DMS114 treated with DMSO at 0.1 percent for 48 hours (cell line): ENCODE measurements around the gene EXO1.
"Not testable (repeated sequence)": the region's sequence is repeated elsewhere in the genome, so short reads cannot be mapped to it uniquely, and the experiment has no call there.

Source experiments
- DNase-seq: peaks from one replicate; lab custom pipeline; 2025; ENCODE audit not compliant: unreplicated experiment; lab: John Stamatoyannopoulos, UW

The EXO1 gene

DNA sequence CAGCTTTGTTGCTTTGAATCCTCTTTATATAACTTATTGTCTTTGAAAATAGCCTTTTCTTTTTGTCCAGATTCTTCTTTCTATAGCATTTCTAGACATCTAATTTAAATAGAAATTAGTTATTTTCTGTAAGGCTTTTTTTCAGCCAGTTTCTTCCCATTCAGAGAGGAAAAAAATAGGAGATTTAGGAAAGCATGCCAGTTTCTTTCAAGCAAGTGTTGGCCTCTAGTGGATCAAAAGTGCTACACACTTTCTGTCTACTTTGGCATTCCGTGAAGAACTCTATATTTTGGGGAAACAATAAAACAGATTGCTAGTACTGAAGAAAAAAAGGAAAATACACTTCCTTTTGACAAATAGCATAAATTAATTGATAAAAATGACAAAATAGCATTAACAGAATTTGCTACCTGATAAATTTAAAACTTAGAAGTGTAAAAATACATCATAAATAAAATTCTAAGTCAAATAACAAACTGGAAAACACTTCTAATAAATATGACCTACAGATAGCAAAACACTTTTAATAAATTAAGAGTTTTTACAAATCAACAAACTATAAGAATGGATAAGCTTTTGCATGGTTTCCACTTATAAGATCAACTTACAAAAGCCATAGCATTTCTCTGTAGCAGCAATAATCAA is 13.1 kb upstream of the EXO1 start:
- DNase-seq, result peak; percentile 59

DNA sequence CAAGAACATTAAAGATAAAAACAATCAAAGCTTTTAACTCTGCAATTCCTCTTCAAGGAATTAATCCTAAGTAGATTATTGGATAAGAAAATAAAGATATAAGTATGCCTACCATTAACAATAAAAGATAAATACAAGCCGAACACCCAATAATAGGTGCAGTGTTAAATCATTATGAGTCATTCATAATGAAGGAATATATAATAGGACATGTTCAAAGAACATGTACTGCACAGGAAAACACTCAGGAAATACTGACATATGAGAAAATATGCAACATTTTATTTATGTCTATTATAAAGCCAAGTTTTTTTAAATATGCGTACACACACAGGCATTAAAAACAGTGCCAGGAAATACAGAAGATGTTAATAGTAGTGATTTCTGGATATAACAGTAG is 11.1 kb upstream of the EXO1 start:
- no peak for DNase-seq

DNA sequence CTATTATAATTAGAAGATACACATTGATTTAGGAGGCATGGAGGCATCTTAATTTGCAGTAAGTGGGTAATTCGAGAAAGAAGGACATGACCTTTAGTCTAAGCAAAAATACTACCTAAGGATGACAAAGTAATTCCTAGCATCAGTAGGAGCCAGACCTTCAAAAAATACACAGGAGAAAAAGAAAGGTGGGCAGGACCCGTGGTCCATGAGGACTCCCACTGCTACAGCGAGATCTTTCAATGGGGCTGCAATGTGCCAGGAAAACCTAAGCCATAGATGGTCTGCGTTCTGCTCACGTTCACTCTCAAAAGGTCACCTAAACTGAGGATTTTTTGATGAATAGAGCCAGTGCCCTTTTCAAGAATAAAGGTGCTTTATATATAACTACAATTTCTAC is 10.6 kb upstream of the EXO1 start:
- DNase-seq, result no peak

DNA sequence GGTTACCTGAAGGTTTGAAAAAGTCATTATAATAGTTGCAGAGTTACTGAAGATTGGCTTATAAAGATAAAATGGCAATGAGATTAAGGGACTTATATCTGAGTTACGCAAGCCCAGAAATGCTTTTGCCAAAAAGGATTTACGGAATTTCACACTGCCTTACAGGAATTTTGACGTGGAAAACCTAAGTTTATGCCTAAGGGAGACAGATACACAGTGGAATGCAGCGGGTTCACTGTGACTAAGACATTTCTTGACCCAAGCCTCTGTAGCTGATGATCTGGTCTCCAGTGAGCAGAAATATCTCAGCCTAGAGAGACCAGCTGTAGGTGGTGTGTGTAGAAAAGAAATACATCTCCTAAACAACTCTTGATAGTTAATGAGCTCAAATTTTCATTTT is 10.1 kb upstream of the EXO1 start:
- DNase-seq, result no peak

DNA sequence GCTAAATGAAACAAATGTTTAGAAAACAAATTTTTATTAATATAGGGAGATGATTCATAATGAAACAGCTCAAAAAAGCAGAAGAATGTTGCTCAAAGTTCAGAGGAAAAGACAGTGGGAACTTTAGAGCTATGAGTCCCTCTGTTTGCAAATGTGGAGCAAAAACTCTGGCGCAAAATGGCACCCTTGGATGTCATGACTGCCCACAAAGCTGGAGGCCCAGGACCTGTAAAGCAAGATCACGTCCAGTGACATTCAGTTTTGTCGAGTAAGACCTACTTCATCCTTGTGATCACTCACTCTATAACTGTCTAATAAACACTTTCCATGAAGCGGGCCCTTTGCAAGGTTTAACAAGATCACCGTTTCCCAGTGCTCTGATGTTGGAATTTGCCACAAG is 9.1 kb upstream of the EXO1 start:
- no peak for DNase-seq

DNA sequence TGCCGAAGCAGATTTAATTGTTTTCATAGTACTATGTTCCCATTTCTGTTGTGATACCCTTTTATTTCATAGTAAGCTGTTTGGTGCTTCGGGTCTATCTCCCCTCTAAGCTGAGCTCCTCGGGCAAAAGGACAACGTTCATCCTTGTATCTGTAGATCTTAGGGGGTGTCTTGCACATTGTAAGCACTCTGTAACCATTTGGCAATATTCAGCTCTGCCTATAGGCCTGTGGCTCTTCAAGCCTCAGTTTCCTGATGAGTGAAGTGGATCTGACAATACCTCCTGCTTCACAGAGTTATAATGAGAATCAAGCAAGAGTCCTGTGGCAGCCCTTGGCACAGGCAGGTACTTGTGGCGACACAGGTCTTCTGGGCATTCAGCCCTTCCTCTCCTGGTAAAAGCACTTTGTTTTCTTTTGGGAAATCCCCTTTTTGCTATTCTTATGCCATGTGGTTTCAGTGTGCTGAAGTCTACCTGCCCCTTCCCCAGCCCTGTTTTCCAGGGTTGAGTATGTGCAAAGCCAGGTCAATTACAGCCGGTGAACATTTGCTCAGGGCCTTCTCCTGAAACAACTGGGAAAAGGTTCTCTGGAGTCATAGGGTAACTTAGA is 8.5 kb upstream of the EXO1 start:
- no peak for DNase-seq

DNA sequence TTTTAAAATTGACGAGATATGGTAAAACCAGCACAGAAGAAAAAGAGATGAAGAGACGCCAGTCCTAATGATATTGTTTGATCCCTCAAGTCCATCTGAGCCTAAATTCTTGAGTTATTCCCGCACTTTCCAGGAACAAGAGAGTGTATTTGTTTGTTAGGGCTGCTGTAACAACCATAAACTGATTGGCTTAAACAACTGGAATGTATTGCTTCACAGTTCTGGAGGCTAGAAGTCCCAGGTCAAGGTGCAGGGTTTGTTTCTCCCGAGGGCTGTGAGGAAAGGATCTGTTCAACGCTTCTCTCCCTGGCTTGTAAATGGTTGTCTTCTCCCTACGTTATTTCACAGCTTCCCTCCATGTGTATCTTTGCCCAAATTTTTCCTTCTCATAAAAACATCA is 7.8 kb upstream of the EXO1 start:
- DNase-seq, result no peak

DNA sequence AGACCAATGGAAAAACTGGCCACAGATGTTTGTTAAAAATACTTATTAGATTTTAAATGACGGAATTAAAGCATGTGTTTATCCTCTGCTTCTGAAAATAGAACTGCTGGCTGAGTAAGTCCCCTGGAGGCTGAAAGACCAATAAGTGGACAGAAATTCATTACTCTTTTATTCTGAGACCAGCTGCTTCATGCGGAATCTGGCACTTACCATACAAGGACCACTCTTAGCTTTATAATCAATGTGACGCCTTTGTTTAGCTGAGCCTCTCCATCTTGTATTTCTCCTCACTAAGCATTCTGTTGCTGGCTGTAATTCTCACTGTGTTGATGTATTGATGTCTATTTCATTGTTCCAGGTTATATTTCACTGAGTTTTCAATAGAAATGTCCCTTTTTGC is 6.3 kb upstream of the EXO1 start:
- DNase-seq, result no peak

DNA sequence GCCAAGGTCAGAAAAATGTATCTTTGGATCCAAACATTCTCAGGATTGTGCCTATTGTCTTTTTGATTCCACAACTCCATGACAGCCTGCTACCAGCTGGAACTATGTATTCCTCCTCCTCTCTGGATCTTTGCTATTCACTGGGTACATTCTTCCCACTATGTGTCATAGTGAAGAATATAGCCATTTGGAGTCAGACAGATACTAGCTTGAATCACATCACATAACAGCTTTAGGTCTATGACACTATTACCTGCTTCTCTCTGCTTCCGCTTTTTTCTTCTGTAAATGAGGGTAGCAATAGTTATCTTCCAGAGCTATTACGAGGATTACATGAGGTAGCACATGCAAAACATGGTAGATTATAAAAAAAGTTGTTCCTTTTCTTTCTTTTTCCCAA is 5.4 kb upstream of the EXO1 start:
- DNase-seq, result no peak

DNA sequence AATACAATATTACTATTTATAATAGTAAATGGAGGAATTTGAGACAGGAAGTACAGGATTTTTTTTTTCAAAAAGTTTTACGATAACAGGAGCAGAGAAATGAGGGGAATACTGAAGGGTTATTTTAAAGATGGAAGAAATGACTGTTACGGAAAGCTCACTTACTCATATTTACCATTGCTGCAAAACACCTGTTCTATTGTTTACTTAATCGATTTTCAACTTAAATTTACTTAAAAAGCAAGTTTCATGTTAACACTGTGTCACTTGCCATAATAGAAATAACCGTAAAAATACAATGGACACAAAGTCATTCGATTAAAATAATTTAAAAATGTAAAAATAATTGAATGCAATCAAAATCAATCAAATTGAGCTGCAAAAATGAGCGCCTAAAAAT is 3.4 kb upstream of the EXO1 start:
- no peak for DNase-seq

DNA sequence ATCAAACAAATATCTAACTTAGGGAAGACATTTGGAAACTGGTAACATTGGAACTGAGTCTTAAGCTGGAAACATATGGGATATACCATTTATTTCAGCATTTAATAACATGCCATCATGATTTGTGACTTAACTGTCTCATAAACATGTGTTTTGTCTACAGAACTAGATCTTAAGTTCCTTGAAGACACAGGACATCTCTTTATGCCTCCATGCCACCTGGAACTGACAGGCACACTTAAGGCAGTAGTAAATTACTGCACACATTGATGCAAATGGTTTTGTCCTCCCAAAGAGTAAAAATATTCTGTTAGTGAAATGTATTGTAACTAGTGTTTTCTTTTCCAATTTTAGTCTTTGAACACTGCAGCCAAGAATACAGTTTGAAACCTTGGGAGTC is 1.6 kb upstream of the EXO1 start:
- no peak for DNase-seq

DNA sequence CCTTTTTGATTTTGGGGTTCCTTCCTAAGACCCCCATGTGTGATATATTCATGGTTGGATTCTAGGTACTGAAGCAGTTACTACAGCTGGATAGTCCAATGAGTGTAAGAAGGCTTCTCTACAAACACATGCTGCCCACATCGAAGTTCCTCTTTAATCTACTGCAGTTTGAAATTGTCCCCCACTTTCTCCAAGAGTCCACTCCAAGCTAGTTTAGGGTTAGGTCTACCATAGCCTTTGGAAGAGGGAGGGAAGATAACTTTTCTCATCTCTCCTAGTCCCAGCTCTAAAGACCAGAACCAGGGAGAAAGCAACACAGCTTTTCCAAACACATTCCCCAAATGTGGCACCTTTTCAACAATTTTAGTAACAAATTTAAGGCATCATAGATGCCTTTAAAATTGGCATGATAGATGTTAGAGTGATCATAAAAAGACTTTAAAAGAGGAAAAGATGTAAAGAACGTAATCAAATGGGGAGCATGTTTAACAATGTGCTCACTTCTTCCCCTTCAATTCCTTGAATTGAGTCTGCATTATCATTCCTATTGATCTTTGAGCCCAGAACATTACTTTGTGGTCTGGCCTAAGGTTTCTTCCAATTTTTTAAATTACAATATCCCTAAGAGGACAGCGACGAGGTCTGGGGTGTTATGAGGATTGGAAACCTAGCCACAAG is 1.0 kb upstream of the EXO1 start:
- DNase-seq, result no peak

DNA sequence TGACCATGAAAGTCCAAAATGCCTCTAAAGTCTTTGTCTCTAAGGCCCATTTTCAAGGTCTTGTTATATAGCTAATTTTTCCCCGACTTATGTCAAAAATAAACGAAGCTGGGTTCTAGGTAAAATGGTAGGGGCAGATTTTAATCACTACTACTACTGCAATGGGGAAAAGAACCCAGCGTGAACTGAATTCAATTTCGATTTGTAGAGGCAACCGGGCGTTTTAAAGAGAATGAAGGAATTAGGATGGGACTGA is 536 bp upstream of the EXO1 start:
- no peak for DNase-seq

DNA sequence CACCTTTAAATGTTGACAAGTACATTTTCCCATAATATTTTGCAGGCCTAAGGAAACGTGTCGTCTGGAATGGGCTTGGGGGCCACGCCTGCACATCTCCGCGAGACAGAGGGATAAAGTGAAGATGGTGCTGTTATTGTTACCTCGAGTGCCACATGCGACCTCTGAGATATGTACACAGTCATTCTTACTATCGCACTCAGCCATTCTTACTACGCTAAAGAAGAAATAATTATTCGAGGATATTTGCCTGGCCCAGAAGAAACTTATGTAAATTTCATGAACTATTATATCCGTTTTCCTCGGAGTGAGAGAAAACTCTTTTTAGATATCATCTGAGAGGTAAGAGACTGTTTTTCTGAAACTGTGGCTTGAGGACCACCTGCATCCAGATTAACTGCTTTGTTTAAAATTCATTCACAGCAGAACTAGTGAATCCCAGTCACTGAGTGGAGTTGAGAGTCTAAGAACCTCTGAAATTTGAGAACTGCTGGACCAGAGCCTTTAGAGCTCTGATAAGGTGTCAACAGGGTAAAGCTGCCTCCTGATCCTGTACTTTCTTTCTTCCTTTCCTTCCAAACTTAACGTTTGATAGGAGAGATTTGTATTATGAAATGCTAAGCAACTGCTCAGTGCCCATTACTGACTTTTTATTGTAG is 811 bp downstream of the EXO1 start:
- no peak for DNase-seq

DNA sequence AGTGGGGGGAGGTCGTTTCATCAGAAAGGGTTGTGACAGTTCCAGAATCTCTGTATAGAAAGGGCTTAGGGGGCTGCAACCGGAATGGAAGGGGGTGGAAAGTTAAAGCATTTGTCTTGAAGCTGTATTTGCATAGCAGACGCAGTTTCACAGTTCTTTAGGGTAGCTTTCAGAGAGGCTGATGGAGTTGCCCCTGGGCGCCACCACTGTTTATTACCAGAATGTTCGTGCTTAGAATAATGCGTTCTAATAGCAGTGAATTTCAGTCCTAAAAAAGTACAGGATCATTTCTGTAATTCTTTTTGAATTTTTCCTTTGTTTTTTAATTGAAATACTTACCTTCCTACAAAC is 1.3 kb downstream of the EXO1 start:
- DNase-seq, result no peak

DNA sequence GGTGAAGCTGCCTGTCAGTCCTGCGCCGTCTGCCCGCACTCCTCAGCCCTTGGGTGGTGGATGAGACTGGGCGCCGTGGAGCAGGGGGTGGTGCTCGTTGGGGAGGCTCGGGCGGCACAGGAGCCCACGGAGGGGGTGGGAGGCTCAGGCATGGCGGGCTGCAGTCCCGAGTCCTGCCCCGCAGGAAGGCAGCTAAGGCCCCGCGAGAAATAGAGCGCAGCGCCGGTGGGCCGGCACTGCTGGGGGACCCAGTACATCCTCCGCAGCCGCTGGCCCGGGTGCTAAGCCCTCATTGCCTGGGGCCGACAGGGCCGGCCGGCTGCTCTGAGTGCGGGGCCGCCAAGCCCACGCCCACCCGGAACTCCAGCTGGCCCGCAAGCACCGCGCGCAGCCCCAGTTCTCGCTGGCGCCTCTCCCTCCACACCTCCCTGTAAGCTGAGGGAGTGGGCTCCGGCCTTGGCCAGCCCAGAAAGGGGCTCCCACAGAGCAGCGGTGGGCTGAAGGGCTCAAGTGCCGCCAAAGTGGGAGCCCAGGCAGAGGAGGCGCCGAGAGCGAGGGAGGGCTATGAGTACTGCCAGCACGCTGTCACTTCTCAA is 7.6 kb downstream of the EXO1 start:
- not testable (repeated sequence) for DNase-seq

DNA sequence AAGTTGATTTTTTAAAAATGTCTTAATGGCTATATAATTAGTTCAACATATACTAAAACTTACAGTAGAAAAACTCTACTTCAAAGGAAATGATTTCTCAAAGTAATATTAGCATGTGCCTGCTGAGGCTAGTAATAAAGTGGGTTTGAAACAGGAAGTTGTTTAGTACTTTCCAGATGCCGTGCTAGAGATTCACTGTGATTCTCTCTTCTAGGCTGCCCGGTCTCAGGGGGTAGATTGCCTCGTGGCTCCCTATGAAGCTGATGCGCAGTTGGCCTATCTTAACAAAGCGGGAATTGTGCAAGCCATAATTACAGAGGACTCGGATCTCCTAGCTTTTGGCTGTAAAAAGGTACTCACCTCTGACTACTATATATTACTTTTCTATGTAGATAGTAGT is 9.1 kb downstream of the EXO1 start:
- DNase-seq, result no peak

DNA sequence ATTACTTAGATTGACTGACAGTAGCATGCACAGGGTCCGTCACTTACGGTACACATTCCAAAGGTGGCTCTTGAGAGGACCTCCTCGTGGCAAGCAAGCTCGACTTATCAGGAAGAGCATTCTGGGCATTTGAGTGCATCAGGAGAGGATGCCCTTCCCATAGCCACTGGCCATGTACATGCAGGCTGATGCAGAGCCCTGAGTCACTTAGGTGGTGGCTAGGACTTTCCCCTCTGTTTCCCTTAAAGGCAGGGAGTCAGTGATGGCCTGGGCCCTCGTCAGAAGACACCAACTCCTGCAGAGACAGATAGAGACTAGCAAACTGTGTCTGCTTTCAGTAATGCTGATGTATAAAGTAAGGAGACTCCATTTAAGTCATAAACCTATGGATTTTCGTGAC is 12.9 kb downstream of the EXO1 start:
- DNase-seq, result no peak

DNA sequence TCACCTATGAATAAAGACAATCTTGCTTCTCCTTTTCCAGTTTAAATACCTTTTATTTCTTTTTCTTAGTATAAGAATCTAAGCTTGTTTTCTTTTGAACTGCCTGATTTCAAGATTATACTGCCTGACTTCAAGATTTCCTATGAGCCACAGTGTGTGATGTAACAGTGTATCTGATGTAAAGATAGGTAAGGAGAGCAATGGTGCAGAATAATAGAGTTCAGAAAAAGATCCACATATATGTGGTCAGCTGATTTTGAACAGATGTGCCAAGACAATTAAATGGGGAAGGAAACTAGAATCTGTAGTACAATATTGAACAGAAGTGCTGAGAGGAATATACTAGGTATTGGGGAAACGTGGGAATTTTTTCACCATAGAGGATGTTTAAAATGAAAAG is 21.0 kb downstream of the EXO1 start:
- DNase-seq, result no peak

DNA sequence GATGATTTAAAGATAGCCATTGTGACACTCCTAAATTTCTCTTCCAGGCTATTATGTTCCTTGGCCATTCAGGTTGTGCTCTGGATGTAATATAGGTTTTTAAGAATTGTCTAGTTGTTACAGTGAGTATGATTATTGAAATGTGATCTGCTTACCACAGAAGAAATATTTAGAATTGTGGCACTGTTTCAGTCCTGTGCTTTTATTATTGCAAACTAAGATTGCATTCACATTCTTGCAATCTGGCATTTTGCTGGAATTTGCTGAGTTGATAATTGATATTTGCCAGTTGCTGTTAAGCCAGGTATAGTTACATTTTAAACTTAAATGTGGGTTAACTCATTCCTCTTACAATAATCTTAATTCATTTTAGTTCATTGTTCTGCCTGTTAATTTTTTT is 22.3 kb downstream of the EXO1 start:
- no peak for DNase-seq

DNA sequence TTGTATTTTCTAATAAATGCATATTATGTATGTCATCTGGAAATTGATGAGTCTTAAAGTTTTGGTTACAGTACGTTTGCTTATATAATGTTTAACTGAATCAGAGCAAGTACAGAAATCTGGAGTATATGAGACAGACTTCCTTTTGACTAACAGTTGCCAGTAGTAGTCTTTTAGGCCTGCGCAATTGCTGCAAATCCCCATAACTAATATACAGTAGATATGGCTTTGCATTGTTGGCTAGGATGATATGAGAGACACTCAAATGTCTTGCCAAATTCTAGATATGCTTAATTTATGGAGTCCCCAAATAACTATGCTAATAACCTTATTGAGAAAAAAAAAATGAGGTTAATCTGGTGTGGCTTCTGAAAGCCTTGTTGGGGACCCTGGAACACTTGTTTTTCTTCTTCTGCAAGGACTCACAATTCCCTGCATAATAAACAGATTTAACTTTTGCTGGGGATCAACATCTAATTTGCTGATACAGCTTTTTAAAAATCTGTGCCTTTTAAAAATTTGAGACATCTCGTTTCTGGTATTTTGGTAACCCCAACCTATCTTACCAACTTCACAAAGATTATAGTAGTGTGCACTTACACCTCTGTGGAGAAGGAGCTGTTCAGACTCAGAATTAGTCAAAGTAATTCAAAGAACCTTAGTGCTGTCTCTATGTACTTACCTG is 22.9 kb downstream of the EXO1 start:
- no peak for DNase-seq

DNA sequence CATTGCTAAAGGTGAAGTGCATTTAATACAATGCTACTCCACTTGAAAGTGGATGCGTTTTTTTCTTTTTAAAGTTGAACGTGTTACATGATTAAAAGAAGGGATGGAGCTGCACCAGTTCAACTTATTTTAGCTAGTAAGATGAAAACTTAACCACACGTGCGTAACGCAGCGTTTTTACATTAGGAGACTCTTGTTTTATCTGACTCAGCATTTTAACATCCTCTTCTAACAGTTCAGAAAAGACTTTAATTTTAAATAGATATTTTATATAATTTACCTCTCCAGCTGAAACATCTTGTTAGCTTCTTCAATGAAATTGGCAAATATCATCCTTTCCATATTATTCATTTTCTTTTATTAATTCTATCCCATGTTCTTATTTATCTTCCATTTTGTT is 33.4 kb downstream of the EXO1 start:
- DNase-seq, result no peak
